K562 (cell line): ENCODE data around the gene REEP6. TPM values are rescaled to one million over a fixed set of nuclear protein-coding genes. Genes with fewer than 3 reads are reported as not detected.
A peak's percentile ranks its signal among the peaks of the same experiment; 100 is the strongest.

Experiments used
- BCL6 ChIP-seq: fragments of 250-450 bp; sonication (Bioruptor Pico); IDR thresholded peaks from 2 replicates; pipeline ENCODE4 v1.4.0; 2020
- CBFA2T3 ChIP-seq: fragments of 450-650 bp; IDR thresholded peaks from 2 replicates; pipeline ENCODE4 v1.6.1; 2017
- CCNT2 ChIP-seq: IDR thresholded peaks from 2 replicates; pipeline ENCODE4 v1.6.1; 2011; ENCODE audit warnings: borderline replicate concordance, low read depth, mild to moderate bottlenecking, moderate library complexity, mixed read lengths, low read length; ENCODE audit not compliant: insufficient read length; ENCODE audit errors: extremely low read depth
- EP300 ChIP-seq: IDR thresholded peaks from 2 replicates; pipeline ENCODE4 v1.6.1; 2012; ENCODE audit warnings: low read length, improper control_type of control experiment
- HDAC2 ChIP-seq: fragments of 450-650 bp; IDR thresholded peaks from 2 replicates; pipeline ENCODE4 v1.6.1; 2016; ENCODE audit warnings: mild to moderate bottlenecking
- HIVEP1 ChIP-seq: fragments of 250-450 bp; sonication (Bioruptor Pico); IDR thresholded peaks from 2 replicates; pipeline ENCODE4 v1.4.0; 2020; ENCODE audit warnings: mild to moderate bottlenecking
- HNRNPLL ChIP-seq: fragments of 200-400 bp; formaldehyde crosslinking; IDR thresholded peaks from 2 replicates; pipeline ENCODE4 v1.6.1; 2017; ENCODE audit warnings: low read length, low read depth, mild to moderate bottlenecking; ENCODE audit not compliant: poor library complexity, severe bottlenecking
- KLF13 ChIP-seq: fragments of 450-650 bp; IDR thresholded peaks from 2 replicates; pipeline ENCODE4 v1.6.1; 2016; ENCODE audit warnings: missing genetic modification characterization, low read depth, mild to moderate bottlenecking, missing compliant biosample characterization, moderate library complexity, borderline replicate concordance
- RNF2 ChIP-seq: sonication (generic); IDR thresholded peaks from 2 replicates; pipeline ENCODE4 v1.6.1; 2016
- TAF9B ChIP-seq: fragments of 450-650 bp; IDR thresholded peaks from 2 replicates; pipeline ENCODE4 v1.6.1; 2018; ENCODE audit warnings: mild to moderate bottlenecking; ENCODE audit not compliant: partially characterized antibody
- TARDBP ChIP-seq: fragments of 450-650 bp; IDR thresholded peaks from 2 replicates; pipeline ENCODE4 v1.6.1; 2016
- THRB ChIP-seq: fragments of 450-650 bp; formaldehyde crosslinking; conservative IDR thresholded peaks from 2 replicates; pipeline ENCODE4 v1.4.0; 2022; ENCODE audit warnings: mild to moderate bottlenecking, missing genetic modification characterization
- ZBTB33 ChIP-seq: sonication (generic); formaldehyde crosslinking; IDR thresholded peaks from 2 replicates; pipeline ENCODE4 v1.8.1; 2023; ENCODE audit warnings: mild to moderate bottlenecking, missing genetic modification reagents
- polyA plus RNA-seq, 8 experiments: library from polyadenylated mRNA; depleted of rRNA in 4 of 8; stranded (reverse) in 5 of 8; unstranded in 3 of 8; fragments of >200 nt; fragmentation: Nextera tagmentation in 2 of 8; fragmentation: Illumina TruSeq in 1 of 8; extraction: Ambion mirVana in 2 of 8; extraction: Trizol in 1 of 8; gene quantifications; 2 replicates each; pipeline versions ENCODE4 v1.2.1 to v1.2.3, GENCODE V29; 2011 to 2014; ENCODE audit warnings: inconsistent platforms in 1 of 8, missing spikeins in 1 of 8
- total RNA-seq, 7 experiments: library from RNA; depleted of rRNA in 6 of 7; stranded (reverse); fragments of >200 nt in 6 of 7; fragmentation: Illumina TruSeq in 2 of 7; extraction: Trizol in 2 of 7; gene quantifications; 2 replicates each; pipeline versions ENCODE4 v1.2.1 to v1.2.3, GENCODE V29; 2011 to 2021; ENCODE audit warnings: low replicate concordance in 1 of 7
- TF ChIP-seq, protein P1 (sequence below): fragments of 450-650 bp; IDR thresholded peaks from one replicate; pipeline ENCODE4 v1.6.1; 2018; ENCODE audit warnings: mild to moderate bottlenecking, moderate library complexity; ENCODE audit not compliant: partially characterized antibody
- TF ChIP-seq, protein P2 (sequence below): sonication (generic); formaldehyde crosslinking; IDR thresholded peaks from 2 replicates; pipeline ENCODE4 v1.8.1; 2023; ENCODE audit warnings: mild to moderate bottlenecking, missing genetic modification reagents
- TF ChIP-seq, protein P3 (sequence below), 2 experiments: fragments of 450-650 bp in 1 of 2; IDR thresholded peaks; 2 replicates each; pipeline ENCODE4 v1.6.1; 2011 to 2017; ENCODE audit warnings: low read depth in 2 of 2, antibody characterized with exemption in 1 of 2, borderline replicate concordance in 1 of 2, low read length in 1 of 2, mild to moderate bottlenecking in 1 of 2, mixed read lengths in 1 of 2; ENCODE audit not compliant: control insufficient read depth in 1 of 2

Gene REEP6
- total and polyA plus RNA-seq, 9 of the 15 experiments (the other 6 are each of a cell fraction or from before 2014, with no cell fraction given): 1.2 to 64.2 (median 12.7) TPM

DNA sequence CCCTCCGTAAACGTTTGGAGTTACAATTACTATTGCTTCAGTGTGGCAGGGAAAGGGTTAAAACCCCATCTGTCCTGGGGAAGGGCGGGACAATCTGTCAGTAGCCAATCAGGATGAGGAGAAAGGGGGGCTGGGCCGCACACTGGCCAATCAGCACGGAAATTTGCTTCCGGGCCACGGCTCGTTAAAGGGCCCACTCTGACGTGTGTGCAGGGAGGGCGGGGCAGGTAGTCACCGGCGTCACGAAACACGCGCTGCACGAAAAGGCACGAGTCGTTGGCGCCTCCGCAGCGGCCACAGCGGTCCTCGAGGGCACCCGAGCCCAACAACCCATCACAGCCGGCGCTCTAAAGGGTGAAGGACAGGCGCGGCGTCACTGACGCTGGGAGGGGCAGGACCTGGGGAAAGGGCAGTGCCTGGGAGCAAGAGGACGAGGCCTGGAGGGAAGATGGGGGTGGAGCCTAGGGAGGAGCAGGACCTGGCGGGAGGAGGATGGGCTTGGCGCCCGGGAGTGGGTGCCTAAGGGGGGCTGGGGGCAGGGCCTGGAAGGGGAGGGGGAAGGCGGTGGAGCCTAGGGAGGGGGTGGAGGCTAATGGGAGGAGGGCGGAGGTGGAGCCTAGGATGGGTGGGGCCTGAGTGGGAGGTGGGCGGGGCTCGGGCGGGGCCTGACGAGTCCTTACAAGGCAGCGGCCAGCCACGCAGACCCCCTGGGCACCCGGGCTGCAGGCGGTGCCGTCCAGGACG, 17.0 kb downstream of the REEP6 start (continued):
- TF ChIP-seq, protein P1, sequence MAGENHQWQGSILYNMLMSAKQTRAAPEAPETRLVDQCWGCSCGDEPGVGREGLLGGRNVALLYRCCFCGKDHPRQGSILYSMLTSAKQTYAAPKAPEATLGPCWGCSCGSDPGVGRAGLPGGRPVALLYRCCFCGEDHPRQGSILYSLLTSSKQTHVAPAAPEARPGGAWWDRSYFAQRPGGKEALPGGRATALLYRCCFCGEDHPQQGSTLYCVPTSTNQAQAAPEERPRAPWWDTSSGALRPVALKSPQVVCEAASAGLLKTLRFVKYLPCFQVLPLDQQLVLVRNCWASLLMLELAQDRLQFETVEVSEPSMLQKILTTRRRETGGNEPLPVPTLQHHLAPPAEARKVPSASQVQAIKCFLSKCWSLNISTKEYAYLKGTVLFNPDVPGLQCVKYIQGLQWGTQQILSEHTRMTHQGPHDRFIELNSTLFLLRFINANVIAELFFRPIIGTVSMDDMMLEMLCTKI: no peak
- no peak for TF ChIP-seq THRB (CRISPR knock-in tag)
- TF ChIP-seq BCL6 (CRISPR knock-in tag): no peak
- TF ChIP-seq, protein P2, sequence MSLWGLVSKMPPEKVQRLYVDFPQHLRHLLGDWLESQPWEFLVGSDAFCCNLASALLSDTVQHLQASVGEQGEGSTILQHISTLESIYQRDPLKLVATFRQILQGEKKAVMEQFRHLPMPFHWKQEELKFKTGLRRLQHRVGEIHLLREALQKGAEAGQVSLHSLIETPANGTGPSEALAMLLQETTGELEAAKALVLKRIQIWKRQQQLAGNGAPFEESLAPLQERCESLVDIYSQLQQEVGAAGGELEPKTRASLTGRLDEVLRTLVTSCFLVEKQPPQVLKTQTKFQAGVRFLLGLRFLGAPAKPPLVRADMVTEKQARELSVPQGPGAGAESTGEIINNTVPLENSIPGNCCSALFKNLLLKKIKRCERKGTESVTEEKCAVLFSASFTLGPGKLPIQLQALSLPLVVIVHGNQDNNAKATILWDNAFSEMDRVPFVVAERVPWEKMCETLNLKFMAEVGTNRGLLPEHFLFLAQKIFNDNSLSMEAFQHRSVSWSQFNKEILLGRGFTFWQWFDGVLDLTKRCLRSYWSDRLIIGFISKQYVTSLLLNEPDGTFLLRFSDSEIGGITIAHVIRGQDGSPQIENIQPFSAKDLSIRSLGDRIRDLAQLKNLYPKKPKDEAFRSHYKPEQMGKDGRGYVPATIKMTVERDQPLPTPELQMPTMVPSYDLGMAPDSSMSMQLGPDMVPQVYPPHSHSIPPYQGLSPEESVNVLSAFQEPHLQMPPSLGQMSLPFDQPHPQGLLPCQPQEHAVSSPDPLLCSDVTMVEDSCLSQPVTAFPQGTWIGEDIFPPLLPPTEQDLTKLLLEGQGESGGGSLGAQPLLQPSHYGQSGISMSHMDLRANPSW (CRISPR knock-in tag): no peak; the same call in 1 of the 2 replicates
- TF ChIP-seq TAF9B: no peak
- peak; percentile 31; the same call in 1 of the 2 replicates for TF ChIP-seq TARDBP
- no peak for TF ChIP-seq HIVEP1 (CRISPR knock-in tag)
- TF ChIP-seq CCNT2: no peak
- TF ChIP-seq ZBTB33: no peak
- no peak for TF ChIP-seq CBFA2T3
- peak; percentile 83 for TF ChIP-seq KLF13 (tag)
- TF ChIP-seq EP300: no peak
- peak; percentile 80 for TF ChIP-seq HDAC2
- TF ChIP-seq, protein P3, sequence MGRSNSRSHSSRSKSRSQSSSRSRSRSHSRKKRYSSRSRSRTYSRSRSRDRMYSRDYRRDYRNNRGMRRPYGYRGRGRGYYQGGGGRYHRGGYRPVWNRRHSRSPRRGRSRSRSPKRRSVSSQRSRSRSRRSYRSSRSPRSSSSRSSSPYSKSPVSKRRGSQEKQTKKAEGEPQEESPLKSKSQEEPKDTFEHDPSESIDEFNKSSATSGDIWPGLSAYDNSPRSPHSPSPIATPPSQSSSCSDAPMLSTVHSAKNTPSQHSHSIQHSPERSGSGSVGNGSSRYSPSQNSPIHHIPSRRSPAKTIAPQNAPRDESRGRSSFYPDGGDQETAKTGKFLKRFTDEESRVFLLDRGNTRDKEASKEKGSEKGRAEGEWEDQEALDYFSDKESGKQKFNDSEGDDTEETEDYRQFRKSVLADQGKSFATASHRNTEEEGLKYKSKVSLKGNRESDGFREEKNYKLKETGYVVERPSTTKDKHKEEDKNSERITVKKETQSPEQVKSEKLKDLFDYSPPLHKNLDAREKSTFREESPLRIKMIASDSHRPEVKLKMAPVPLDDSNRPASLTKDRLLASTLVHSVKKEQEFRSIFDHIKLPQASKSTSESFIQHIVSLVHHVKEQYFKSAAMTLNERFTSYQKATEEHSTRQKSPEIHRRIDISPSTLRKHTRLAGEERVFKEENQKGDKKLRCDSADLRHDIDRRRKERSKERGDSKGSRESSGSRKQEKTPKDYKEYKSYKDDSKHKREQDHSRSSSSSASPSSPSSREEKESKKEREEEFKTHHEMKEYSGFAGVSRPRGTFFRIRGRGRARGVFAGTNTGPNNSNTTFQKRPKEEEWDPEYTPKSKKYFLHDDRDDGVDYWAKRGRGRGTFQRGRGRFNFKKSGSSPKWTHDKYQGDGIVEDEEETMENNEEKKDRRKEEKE (IDR thresholded peaks at IDR 0.05; ENCODE audit: borderline replicate concordance in 1 of 2, control insufficient read depth in 1 of 2, low read depth in 2 of 2, low read length in 1 of 2): no peak
- TF ChIP-seq HNRNPLL: peak; percentile 39
- peak; percentile 80; the same call in 1 of the 2 replicates for TF ChIP-seq RNF2
